Spleen (tissue), 11 donors: ENCODE measurements around the gene HIP1. TPM values are rescaled to one million over a fixed set of nuclear protein-coding genes. Genes with fewer than 3 reads are reported as not detected.
"Not testable (repeated sequence)": the region's sequence is repeated elsewhere in the genome, so short reads cannot be mapped to it uniquely, and the experiment has no call there.

Experiments used
- DNase-seq: peaks from one replicate; pipeline ENCODE4 v3.0.0-alpha.2; 2020
- H3K27ac ChIP-seq, 8 donors: fragments of 200-600 bp; sonication (generic) in 7 of 8; 1 replicate in 4 of 8; 2 replicates in 4 of 8; pipeline versions ENCODE4 v1.5.0 to v1.8.0; 2016 to 2021; ENCODE audit warnings: inconsistent platforms in 4 of 8, mild to moderate bottlenecking in 4 of 8, moderate library complexity in 1 of 8
- H3K27me3 ChIP-seq, 7 donors: fragments of 200-600 bp; sonication (generic) in 6 of 7; replicated peaks in 1 of 7; 1 replicate in 4 of 7; 2 replicates in 3 of 7; pipeline versions ENCODE4 v1.5.0 to v1.8.0; 2016 to 2021; ENCODE audit warnings: inconsistent platforms in 3 of 7, mild to moderate bottlenecking in 1 of 7
- H3K36me3 ChIP-seq, 6 donors: fragments of 200-600 bp; sonication (generic) in 5 of 6; 1 replicate in 4 of 6; 2 replicates in 2 of 6; pipeline versions ENCODE4 v1.5.0 to v1.8.0; 2016 to 2021; ENCODE audit warnings: inconsistent platforms in 2 of 6
- H3K4me1 ChIP-seq, 6 donors: fragments of 200-600 bp; sonication (generic) in 5 of 6; 1 replicate in 3 of 6; 2 replicates in 3 of 6; pipeline versions ENCODE4 v1.5.0 to v1.8.0; 2016 to 2021; ENCODE audit warnings: inconsistent platforms in 3 of 6
- H3K4me3 ChIP-seq, 8 donors: fragments of 200-600 bp; sonication (generic) in 7 of 8; 1 replicate in 4 of 8; 2 replicates in 4 of 8; pipeline versions ENCODE4 v1.5.0 to v1.8.0; 2016 to 2021; ENCODE audit warnings: inconsistent platforms in 4 of 8, mild to moderate bottlenecking in 4 of 8, moderate library complexity in 2 of 8
- H3K9me3 ChIP-seq, 8 donors: fragments of 200-600 bp; sonication (generic) in 7 of 8; 1 replicate in 4 of 8; 2 replicates in 4 of 8; pipeline versions ENCODE4 v1.5.0 to v1.8.0; 2016 to 2021; ENCODE audit warnings: inconsistent platforms in 4 of 8
- CTCF ChIP-seq, 11 experiments: fragments of 200-600 bp in 7 of 11; fragments of 450-650 bp in 4 of 11; sonication (generic) in 4 of 11; IDR thresholded peaks in 8 of 11; conservative IDR thresholded peaks in 3 of 11; 1 replicate in 7 of 11; 2 replicates in 4 of 11; pipeline versions ENCODE4 v1.4.0 to v1.8.0; 2016 to 2021; ENCODE audit warnings: antibody characterized with exemption in 11 of 11, inconsistent platforms in 4 of 11, mild to moderate bottlenecking in 1 of 11
- POLR2A ChIP-seq, 3 donors: fragments of 450-650 bp; IDR thresholded peaks; one replicate each; pipeline ENCODE4 v1.5.1; 2017; ENCODE audit warnings: antibody characterized with exemption in 3 of 3, mild to moderate bottlenecking in 1 of 3
- POLR2AphosphoS5 ChIP-seq, 3 donors: sonication (generic); formaldehyde crosslinking; IDR thresholded peaks; one replicate each; pipeline ENCODE4 v1.5.1; 2017; ENCODE audit warnings: antibody characterized with exemption in 3 of 3
- WGBS, 5 donors: extraction: QIAGEN DNeasy Blood & Tissue Kit in 3 of 5; methylation state at CpG; one replicate each; pipeline versions ENCODE4 v1.1.5 to v1.1.7; 2013 to 2018; 5-methylcytosine and 5-hydroxymethylcytosine counted together
- intact Hi-C: fragments of 100-400 bp; cut with DNase I; formaldehyde crosslinking; loops from one replicate; pipeline ENCODE4 v1.15.0; 2023; ENCODE audit warnings: low total_unique reads
- polyA plus RNA-seq, 3 donors: library from polyadenylated mRNA; stranded (reverse); fragments of 200-250 nt; gene quantifications; one replicate each; pipeline ENCODE4 v1.2.1, GENCODE V29; 2013
- total RNA-seq, 7 donors: library from RNA; depleted of rRNA in 3 of 7; stranded (reverse); fragments of >200 nt in 3 of 7; fragmentation: NEBNext Ultra II Directional in 4 of 7; extraction: Animal tissue kit (Norgen Biotek cat#: 25700) in 4 of 7; gene quantifications; one replicate each; pipeline versions ENCODE4 v1.1.0 to v1.2.1, GENCODE V29; 2016 to 2021
- donor health status: healthy with polysubstance abuse.
- donor health status: DM: no; HTN: no; CAD: no; lungs with moderate emphysema.
- donor health status: DM: no; HTN: no; CAD: no.
- donor health status: Bipolar disorder and iron deficiency.
- donor health status: healthy.
- donor health status: DM: no; HTN: no; CAD: no.
- donor health status: DM: yes; HTN: yes; CAD: no.

HIP1 gene
- total and polyA plus RNA-seq, 10 donors = 3.4 to 52.6 (median 35.1) TPM

- Histone ChIP-seq H3K4me1 (no peaks in the 10 kb centered on the region), H3K27me3 (no peaks in the 10 kb centered on the region), H3K9me3 (no peaks in the 10 kb centered on the region), H3K4me3 (no peak overlapping the region), H3K27ac (no peak overlapping the region), H3K36me3 (no peaks in the 10 kb centered on the region)
- intact Hi-C loops = no loop called here
- TF ChIP-seq POLR2A (IDR thresholded peaks at IDR 0.05) = no peak
- TF ChIP-seq CTCF (IDR thresholded peaks at IDR 0.05 in 8 of 11, conservative IDR thresholded peaks at IDR 0.05 in 3 of 11) = no peak
- TF ChIP-seq POLR2AphosphoS5 (IDR thresholded peaks at IDR 0.05) = no peak
- DNase-seq = peak; percentile 14
- WGBS, 5 donors = 64 to 85% (median 72%) methylated on average over 3 to 4 of the region's 4 CpGs
Observed at GRCh38 chr7:75696263-75697037, 42.3 kb downstream of the HIP1 start.

GRCh38 chr7:75694638-75695399 is 43.9 kb downstream of the HIP1 start:
- DNase-seq = no peak
- no peak overlapping the region for H3K4me3 ChIP-seq
- H3K27ac ChIP-seq = no peak overlapping the region
- peaks cover 0 to 8% (median 2%) of the 10 kb centered on the region in 6 donors for H3K4me1 ChIP-seq
- TF ChIP-seq POLR2AphosphoS5 (IDR thresholded peaks at IDR 0.05) (no peak), POLR2A (IDR thresholded peaks at IDR 0.05) (no peak), CTCF (IDR thresholded peaks at IDR 0.05 in 8 of 11, conservative IDR thresholded peaks at IDR 0.05 in 3 of 11) (no peak)
- H3K36me3 ChIP-seq = no peaks in the 10 kb centered on the region
- H3K9me3 ChIP-seq = no peaks in the 10 kb centered on the region
- intact Hi-C loops = no loop called here
- 76 to 82% (median 78%) methylated on average over 6 of the region's 6 CpGs for WGBS, 5 donors
- no peaks in the 10 kb centered on the region for H3K27me3 ChIP-seq

- H3K27me3 ChIP-seq, H3K27ac ChIP-seq, intact Hi-C loops, H3K36me3 ChIP-seq, H3K9me3 ChIP-seq, DNase-seq, H3K4me3 ChIP-seq: not testable (repeated sequence)
- peaks cover 6 to 20% (median 13%) of the 10 kb centered on the region in 6 donors for H3K4me1 ChIP-seq
- 82 to 92% (median 84%) methylated on average over 6 of the region's 6 CpGs for WGBS, 5 donors
Observed at GRCh38 chr7:75693668-75694067, 45.1 kb downstream of the HIP1 start.

GRCh38 chr7:75691793-75692543 is 46.8 kb downstream of the HIP1 start:
- peaks cover 10 to 33% (median 20%) of the 10 kb centered on the region in 6 donors for H3K4me1 ChIP-seq
- DNase-seq = peak; percentile 29
- intact Hi-C loops = no loop called here
- no peak overlapping the region for H3K27ac ChIP-seq
- no peaks in the 10 kb centered on the region for H3K9me3 ChIP-seq
- no peaks in the 10 kb centered on the region for H3K36me3 ChIP-seq
- H3K27me3 ChIP-seq = no peaks in the 10 kb centered on the region
- TF ChIP-seq POLR2A (IDR thresholded peaks at IDR 0.05) = no peak
- no peak for TF ChIP-seq POLR2AphosphoS5 (IDR thresholded peaks at IDR 0.05)
- TF ChIP-seq CTCF (IDR thresholded peaks at IDR 0.05 in 8 of 11, conservative IDR thresholded peaks at IDR 0.05 in 3 of 11) = no peak
- no peak overlapping the region for H3K4me3 ChIP-seq
- WGBS, 5 donors = 73 to 93% (median 89%) methylated on average over 4 of the region's 4 CpGs
